HG03097 (cell line): ENCODE results near the gene MAML2.

ENCODE experiments used
- ATAC-seq: cut with Tn5 transposase; IDR thresholded peaks from one replicate; pipeline ENCODE4 v1.9.1; 2021; ENCODE audit not compliant: unreplicated experiment, low FRiP score

Gene MAML2

DNA sequence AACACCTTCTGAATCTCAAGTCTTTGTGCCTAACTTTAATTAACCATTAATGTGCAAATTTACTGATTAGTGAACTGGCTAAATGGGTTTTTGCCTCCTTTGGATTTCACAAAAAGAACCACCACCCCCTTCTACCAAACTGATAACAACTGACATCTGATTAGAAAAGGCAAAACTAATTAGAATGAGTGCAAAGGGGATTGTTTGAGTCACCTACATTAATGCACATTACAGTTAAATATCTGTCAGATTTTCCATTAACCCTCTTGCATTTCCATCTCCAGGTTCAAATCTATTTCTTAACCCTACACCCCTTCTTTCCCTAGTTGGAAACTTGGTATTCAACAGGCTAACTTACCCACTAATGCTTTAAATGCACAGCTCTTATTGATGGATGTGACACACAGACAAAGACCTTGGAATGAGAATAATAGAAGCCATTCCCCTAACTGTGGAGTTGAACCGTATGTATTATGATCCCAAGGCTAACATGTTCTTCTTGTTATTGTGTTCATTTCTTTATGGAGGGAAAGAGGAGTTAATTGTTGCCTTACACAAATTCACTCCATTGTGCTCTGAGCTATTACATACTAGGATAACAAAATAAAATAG is 257.6 kb downstream of the MAML2 start:
- no peak for ATAC-seq

DNA sequence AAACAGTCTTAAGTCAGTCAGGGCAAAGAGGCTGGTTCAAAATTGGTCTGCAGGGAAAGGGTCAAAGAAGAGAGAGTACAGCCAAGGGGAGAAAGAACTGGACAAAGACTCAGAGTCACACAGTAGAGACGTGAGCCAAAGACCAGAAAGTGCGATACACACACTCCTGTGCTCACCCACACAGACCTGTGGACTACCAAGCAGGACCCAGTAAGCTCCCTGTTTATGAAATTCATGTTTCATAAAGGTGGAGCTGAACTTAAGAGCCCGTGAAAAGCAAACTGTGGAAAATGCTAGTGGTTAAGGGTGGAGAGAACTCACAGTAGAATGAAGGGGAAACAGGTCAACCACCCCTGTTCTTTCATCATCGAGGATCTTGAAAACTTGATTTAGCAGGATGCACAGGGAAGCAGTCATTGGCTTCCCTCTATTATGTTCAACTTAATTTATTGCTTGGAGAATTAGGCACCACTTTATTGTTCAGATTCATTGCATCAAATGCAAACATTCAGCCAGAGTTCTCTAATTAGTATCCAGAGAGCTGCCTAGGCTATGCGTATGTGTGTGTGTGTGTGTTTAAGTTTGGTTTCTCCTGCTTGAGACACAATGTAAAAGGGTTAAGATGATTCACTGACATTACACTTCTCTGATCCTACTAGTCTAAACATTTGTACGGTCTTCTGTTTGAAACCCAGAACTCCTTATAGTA is 258.2 kb downstream of the MAML2 start:
- no peak for ATAC-seq

DNA sequence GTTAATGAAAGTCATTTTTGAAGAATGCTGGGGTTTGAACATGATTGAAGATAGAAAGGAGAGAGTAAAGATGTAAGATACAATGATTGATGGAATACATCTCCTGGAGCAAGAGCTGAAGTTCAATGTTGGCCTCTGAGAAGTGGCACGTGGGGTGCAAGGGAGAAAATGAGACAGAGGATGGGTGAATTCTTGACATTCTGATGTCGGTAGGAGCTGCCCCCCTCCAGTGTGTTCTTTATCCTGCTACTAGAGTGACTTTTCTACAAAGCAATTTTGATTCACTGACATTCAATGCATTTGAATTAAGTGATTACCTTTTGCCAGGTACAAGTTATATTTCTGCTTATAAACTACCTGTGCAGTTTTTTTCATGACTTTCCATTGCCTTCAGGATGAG is 260.1 kb downstream of the MAML2 start:
- ATAC-seq = no peak

DNA sequence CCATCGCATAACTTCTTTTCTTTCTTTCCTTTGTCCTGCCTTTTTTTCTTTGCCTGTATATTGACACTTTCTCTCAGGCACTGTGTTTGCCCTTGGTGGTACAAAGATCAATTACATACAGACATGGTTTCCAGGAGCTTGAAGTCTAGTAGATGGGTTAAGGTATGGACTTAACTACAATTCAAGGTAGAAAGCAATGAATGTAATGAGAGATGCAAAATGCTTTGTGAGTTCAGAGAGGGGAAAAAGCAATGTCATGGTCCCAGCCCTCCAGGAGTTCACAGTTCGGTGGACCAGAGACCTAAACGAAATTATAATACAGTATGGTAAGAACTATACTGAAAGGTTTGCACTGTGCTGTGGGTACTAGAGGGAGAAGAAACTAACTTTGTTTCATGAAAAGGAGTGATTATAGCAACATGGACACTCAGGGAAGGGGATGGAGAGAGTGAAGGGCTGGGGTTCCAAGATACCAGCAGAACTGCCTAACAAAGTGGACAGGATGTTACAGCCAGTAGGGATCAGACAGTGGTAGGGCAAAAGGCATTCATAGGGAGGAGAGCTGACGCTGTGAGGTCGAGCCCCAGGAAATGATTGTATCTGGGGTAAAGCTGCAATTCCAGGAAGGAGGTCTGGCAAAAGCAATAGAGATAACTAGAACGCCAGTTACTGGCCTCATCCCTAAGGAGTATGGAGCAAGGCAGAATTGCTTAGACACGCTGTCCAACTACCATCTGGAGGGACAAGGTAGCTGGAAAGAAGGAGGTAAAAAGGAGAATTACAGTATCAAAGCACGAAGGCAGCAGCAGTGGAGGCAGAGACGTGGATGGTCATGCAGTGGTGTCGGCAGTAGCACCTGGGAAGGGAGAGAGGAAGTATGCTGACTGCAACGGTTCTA is 260.7 kb downstream of the MAML2 start:
- ATAC-seq = no peak

DNA sequence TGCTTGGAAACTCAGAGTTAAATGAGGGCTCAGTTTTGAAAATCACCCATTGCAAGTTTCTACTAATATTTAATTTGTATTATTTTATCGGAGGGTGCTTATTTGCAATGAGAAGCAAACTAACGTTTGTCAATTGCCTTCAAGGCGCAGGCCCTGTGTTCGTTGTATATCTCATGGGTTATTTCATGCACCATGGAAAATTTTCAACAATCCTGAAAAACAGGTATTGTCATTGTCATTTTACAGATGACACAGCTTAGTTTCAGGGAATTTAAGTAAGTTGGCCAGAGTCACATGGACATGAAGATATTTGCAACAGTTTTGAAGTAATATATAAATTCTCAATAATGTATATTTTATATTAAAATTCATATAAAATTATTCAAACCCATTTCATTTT is 261.4 kb downstream of the MAML2 start:
- no peak for ATAC-seq

DNA sequence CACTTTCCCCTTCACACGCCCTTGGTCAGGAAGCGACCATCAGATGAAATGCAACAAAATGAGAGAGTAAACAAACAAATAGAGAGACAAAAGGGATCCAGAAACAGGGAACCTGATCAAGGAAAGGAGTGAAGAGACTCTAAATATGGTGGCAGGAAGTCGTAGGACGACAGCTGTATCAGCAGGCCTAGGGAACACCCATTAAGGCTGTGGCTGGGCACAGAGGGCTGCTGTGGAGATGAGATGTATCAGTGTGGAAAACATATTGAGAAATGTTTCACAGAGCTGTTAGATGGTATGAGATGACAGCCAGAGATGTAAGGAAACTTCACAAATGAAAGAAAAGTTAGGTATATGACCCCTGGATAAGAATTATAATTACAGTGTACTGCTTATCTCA is 263.3 kb downstream of the MAML2 start:
- no peak for ATAC-seq

DNA sequence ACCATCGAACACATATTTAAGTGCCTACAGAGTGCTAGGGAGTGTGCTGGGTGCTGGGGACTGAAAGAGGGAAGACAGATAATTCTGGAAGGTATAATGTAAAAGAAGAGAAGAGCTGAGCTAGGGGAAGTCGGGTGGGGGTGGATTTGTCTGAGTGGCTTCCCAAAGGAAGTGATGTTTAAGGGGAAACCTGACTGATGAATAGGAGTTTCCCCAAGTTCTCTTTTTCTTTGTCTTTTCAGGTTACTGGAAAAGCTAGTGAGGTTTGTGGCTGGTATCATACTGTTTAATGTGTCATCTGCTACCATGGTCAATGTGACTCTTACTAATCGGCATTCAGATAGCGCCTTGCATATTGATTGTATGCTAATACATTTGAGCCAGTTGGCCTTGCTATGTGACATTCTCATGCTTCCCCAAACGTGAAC is 267.4 kb downstream of the MAML2 start:
- peak; percentile 60 for ATAC-seq

DNA sequence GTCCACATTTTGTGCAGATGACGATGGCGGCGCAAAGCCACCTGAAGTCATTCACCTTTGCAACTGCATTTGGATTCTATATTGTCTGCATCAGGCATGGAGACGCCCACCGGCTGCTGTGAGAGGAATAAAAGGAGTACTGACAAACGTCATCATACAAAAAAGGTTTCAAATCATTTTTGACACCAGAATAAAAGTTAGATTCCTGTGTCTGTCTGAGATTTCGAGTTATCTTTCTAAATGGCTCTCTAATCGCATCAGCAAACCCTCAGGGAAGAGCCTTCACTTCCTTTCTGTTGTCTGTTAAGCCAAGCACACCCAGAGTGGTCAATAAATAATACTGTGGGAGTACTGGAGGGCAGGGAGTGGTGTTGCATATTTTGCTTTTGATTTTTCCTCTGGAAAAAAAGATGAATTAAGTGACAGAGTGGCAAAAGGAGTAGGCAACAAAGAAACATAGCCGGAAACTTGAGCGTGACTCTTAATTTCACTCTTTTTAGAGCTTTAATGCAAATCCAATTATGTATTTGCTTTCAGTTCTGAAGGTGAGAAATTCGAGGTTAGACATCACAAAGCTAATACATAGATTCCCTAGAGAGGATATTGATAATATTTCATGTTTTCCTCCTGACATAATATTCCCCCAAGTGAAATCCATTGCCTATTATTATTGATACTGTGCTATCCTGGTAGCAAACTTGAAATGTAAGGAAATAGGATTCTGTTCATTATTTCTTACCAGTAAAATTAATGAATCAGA is 268.3 kb downstream of the MAML2 start:
- no peak for ATAC-seq

DNA sequence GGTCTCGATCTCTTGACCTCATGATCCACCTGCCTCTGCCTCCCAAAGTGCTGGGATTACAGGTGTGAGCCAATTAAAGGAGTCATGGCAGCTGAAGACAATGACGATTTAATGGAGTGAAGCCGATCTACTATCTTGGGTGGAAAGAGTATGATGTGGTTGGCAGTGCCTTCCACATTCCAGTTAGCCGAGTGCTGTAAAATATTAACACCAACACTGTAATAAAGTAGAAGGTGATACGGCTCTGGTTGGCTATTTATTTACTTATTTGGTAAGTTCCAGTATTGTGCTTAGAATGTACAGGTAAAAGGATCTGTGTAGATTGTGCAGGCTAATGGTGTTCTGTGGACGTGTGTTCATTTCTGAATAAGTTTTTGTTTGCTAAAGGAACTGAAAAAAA is 269.5 kb downstream of the MAML2 start:
- no peak for ATAC-seq

DNA sequence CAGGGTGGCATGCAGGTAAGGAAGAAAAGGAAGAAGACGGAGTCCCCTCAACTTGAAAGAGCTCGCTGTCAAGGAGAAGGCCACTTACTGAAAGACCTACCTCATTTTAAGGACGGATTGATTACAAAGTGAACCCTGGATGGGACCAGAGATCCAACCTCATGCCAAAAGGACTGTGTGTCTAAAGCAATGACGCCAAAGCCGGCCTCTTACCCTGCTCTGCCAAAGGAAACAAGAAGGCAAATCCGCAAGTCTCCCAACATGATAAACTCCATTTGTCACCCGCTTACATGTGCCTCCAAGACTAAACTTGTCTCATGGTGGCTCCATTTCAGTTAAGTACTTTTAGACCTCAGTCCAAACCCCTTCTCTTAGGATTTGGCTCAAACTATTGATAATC is 270.4 kb downstream of the MAML2 start:
- ATAC-seq = no peak

DNA sequence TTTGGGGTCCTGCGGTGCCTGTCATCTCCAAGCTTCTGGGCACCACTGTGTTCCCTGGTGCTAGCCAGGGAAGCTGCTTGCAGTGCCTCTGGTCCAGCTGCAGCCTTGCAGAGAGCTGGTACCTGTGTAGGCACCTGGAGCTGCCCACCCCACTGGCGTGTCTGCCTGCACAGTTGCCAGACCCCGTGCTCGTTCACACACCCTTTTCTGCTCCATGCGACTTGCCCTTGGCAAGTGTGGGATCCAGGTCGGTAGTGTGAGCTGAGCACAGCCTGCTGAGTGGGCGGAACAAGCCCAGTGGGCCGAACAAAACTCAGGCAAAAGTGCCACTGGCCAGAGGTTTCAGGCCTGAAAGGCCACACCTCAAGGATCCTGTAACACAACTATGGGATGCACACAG is 272.5 kb downstream of the MAML2 start:
- no peak for ATAC-seq

DNA sequence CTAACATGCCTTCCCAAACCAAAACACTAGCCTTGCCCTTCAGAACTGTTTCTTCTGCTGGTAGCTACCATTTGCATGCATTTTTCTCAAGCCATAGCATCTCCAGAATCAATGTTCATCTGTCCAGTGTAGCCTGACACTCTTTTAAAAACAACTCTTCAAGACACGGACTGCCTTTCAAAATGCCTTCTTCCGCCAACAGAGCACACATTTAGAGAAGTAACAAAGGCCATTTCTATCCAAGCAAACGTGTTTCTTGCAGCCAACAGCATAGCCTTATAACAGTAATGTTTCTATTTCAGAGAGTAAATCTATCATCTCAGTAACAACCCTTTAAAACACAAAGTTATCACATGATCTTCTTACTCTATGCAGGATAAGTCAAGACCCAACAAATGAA is 275.8 kb downstream of the MAML2 start:
- ATAC-seq = no peak

DNA sequence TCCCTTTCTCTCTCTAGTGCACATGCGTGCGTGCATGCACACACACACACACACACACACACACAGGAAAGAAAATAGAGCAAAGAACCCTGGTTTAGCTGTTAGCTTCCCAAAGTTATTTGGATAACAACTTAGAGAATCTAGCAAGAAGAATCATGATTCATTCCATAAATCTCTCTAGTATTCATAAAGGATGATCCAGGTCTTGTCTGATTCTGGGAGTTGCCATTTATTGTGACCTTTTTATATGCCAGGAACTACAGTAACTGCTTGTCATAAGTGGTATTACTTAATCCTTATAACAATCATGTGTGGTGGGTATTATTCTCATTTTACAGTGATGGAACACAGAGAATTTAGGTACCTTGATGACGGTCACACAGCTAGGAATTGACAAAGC is 277.6 kb downstream of the MAML2 start:
- ATAC-seq = no peak

DNA sequence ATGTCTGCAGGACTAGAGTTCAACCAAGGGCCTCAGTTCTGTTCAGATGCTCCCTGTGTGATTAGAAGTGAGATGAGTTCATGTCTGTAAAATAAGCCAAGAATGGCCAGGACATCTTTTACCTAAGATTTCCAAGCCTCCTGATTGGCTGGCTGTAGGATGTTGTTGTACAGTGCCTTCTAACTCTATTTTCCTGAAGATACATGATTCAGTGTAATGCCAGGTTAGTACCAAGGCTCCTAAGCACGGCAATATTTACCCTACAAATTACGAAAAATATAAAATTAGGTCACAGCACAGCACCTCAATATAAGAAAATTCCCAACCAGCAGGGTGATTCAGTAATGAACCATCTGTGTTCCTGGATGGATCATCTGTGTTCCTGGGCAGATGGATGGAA is 279.1 kb downstream of the MAML2 start:
- ATAC-seq = no peak

DNA sequence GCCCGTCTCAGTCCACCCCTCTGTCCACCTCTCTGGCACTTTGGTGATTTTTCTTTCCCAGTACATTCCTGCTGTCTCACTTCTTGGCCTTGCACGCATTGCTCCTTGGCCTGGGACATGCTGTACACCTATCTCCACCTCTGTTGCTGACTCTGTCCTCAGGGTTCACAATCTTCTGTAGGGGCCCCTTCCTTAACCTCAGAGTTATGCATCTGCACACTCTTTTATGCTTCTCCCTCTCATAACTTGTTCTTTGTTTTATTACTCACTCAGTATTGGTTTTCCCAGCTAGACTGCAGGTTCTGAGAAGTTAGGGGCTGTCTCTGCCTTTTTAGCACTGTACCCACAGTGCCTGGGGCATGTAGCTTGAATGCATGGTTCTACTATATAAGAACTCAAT is 279.9 kb downstream of the MAML2 start:
- no peak for ATAC-seq

DNA sequence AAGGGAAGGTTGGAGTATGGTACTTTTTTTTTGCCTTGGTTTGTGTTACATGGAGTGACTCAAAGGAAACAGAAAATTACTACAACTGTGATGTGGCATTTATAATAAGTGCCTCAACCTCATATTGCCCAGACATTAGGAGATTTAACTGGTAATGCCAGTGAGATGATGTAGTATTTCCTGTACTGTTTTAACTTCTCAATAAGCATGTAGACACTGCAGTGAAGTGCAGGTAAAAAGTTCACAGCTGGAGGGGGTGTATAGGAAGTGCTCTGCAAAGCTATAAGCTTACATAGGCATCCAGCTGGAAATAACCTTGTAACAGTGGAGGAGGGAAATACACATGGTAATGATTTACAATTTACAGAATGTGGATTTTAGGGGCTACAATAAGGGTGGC is 280.9 kb downstream of the MAML2 start:
- ATAC-seq = peak; percentile 82

DNA sequence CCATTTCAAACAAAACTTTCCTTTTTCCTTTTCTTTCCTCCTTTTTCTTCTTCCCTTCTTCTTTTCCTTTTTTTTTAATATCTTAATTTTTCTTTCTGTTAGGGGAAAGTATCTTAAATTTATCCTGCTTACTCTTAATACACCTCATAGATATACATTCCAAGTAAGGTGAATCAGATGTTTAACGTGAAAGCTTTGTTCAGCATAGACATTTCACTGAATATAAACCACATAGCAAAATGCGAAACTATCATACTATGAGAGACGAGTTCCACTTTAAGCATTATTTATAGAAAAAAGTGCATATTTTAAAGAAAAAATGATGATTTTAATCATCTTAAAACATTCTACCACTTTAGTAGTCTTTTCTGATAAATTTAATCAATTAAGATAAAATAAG is 281.3 kb downstream of the MAML2 start:
- ATAC-seq = no peak

DNA sequence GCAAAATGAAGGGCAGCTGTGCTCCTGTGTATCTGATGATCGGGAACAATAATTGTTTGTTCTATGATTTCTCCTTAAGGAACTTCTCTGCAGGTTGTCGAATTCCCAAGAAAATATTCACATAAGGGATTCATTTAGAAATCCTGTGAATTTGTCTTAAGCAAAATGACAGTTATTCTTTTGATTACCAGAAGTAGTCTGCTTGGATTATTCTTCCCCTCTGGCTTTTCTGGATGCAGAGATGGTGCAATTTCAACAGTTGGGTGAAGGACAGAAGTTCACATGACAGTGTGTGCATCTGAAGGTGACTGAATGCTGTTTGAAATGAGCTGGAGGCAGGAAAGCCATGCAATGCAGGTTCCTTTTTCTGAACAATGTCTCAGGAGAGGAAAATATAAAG is 281.9 kb downstream of the MAML2 start:
- no peak for ATAC-seq

DNA sequence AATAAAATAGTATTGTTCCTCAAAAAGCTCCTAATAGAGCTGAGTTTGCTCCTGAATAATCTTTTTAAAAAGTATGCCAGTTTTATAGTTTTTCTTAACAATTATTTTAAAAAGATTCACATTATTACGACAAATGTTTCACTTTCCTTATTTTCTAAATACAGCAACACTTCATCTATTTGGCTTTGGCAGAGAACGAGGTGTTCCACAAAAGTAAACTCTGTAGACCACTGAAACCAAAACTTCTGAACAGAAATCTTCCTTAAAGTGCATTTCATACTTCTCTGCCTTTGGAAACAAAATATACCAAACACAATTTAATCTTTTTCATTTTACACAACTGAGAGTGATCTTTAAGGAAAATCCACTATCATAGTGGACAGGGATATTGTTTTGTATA is 285.5 kb downstream of the MAML2 start:
- ATAC-seq = no peak

DNA sequence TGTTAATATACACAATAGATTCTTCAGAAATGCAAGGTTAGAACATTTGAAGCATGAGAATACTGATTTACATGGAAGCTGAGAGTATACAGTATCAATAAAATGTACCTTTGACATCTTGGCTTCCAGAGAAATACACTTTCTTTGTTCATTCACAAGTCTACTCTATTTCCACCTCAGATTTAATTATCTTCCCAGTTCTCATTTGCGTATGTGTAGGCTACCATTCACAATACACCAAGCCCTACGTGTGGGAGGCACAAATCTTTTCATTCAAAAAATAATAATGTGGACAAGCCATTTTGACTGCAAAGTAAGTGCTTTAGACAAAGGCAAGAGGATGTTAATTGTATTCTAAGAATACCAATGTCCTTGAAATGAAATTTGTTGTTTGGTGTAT is 286.4 kb downstream of the MAML2 start:
- ATAC-seq = no peak
